ENCODE results near the gene F12. TPM values are rescaled to one million over a fixed set of nuclear protein-coding genes. Genes with fewer than 3 reads are reported as not detected.
"Not testable (repeated sequence)": the region's sequence is repeated elsewhere in the genome, so short reads cannot be mapped to it uniquely, and the experiment has no call there.

The F12 gene
- total RNA-seq, 1 experiment from 2014 or later = 30.0 TPM

GRCh38 chr5:177376107-177376506 lies 33.3 kb downstream of the F12 start:
- no peak overlapping the region for H3K27ac ChIP-seq (ENCODE audit: low read depth, low read length)
- H3K4me2 ChIP-seq (ENCODE audit: low read length) = no peak overlapping the region
- no TSS peak for BruUV-seq (replicated peaks)
- intact Hi-C loops (cut with micrococcal nuclease) = no loop called here
- H3K36me3 ChIP-seq (ENCODE audit: control insufficient read depth in 1 of 2, insufficient read depth in 2 of 2, low read length in 2 of 2) = no peaks in the 10 kb centered on the region
- peaks cover 0 to 21% of the 10 kb centered on the region in 2 experiments; a peak in 1 of 4 replicates for H3K4me1 ChIP-seq (ENCODE audit: control insufficient read depth in 1 of 2, insufficient read depth in 2 of 2, low read length in 2 of 2)
- DNase-seq (ENCODE audit: low read depth, low spot score) (no peak), ATAC-seq (no peak)
- H2AFZ ChIP-seq (ENCODE audit: low read depth, low read length, poor library complexity, severe bottlenecking) = no peak overlapping the region
- no peaks in the 10 kb centered on the region for H3K27me3 ChIP-seq (ENCODE audit: insufficient read depth, low read length)
- H3K4me3 ChIP-seq (replicated peaks in 1 of 2; ENCODE audit: low read depth in 1 of 2, low read length in 2 of 2) = no peak overlapping the region
- ChIA-PET POLR2A (no interaction called here), RAD21 (ENCODE audit: low non-redundant PET in 1 of 2, low total read pairs in 2 of 2, uncharacterized antibody in 2 of 2, unreplicated experiment in 2 of 2) (no interaction called here), CTCF (interaction anchor here (1.4 kb wide), 1 partner anchor 14 kb away, joined by 3 read pairs; no protein-coding TSS in a partner anchor)
- H3K9me3 ChIP-seq (ENCODE audit: control insufficient read depth in 1 of 2, insufficient read depth in 1 of 2, low read depth in 1 of 2, low read length in 2 of 2) = no peaks in the 10 kb centered on the region
- no peak overlapping the region for H3K9ac ChIP-seq (ENCODE audit: low read length)
- TF ChIP-seq SRF (IDR thresholded peaks at IDR 0.05; ENCODE audit: low read depth) = no peak
- no peak for TF ChIP-seq MAX (IDR thresholded peaks at IDR 0.05)
- TF ChIP-seq REST (IDR thresholded peaks at IDR 0.05; ENCODE audit: low read depth) = no peak
- TF ChIP-seq SIN3A (IDR thresholded peaks at IDR 0.05; ENCODE audit: low read depth) = no peak
- H3K79me2 ChIP-seq (ENCODE audit: insufficient read depth, low read length) = no peaks in the 10 kb centered on the region
- H3K9me2 ChIP-seq (ENCODE audit: insufficient read depth) = no peaks in the 10 kb centered on the region
- H4K20me1 ChIP-seq (ENCODE audit: insufficient read depth) = no peaks in the 10 kb centered on the region

GRCh38 chr5:177375516-177375915 lies 33.8 kb downstream of the F12 start:
- H3K4me1 ChIP-seq (ENCODE audit: control insufficient read depth in 1 of 2, insufficient read depth in 2 of 2, low read length in 2 of 2) = peaks cover 0 to 22% of the 10 kb centered on the region in 2 experiments; a peak in 2 of 4 replicates
- RAD21 ChIA-PET (ENCODE audit: low non-redundant PET in 1 of 2, low total read pairs in 2 of 2, uncharacterized antibody in 2 of 2, unreplicated experiment in 2 of 2); H4K20me1 ChIP-seq (ENCODE audit: insufficient read depth); CTCF ChIA-PET; H3K27ac ChIP-seq (ENCODE audit: low read depth, low read length); H3K27me3 ChIP-seq (ENCODE audit: insufficient read depth, low read length); intact Hi-C loops (cut with micrococcal nuclease); H3K4me2 ChIP-seq (ENCODE audit: low read length); H2AFZ ChIP-seq (ENCODE audit: low read depth, low read length, poor library complexity, severe bottlenecking); H3K9me3 ChIP-seq (ENCODE audit: control insufficient read depth in 1 of 2, insufficient read depth in 1 of 2, low read depth in 1 of 2, low read length in 2 of 2); ATAC-seq; H3K9me2 ChIP-seq (ENCODE audit: insufficient read depth); BruUV-seq (replicated peaks); H3K4me3 ChIP-seq (replicated peaks in 1 of 2; ENCODE audit: low read depth in 1 of 2, low read length in 2 of 2); H3K36me3 ChIP-seq (ENCODE audit: control insufficient read depth in 1 of 2, insufficient read depth in 2 of 2, low read length in 2 of 2); H3K9ac ChIP-seq (ENCODE audit: low read length); DNase-seq (ENCODE audit: low read depth, low spot score); H3K79me2 ChIP-seq (ENCODE audit: insufficient read depth, low read length): not testable (repeated sequence)
- POLR2A ChIA-PET = interaction anchor here (0.6 kb wide), 1 partner anchor 12 kb away, joined by 3 read pairs; no protein-coding TSS in a partner anchor
